Measurements from ENCODE around the gene FGF4.

- TF ChIP-seq BHLHE40 (IDR thresholded peaks at IDR 0.05; ENCODE audit: borderline replicate concordance) (no peak), PKNOX1 (IDR thresholded peaks at IDR 0.05) (no peak), FOXA1 (IDR thresholded peaks at IDR 0.05) (no peak), CTBP1 (IDR thresholded peaks at IDR 0.05; ENCODE audit: borderline replicate concordance) (no peak), SUZ12 (IDR thresholded peaks at IDR 0.05) (no peak), NFRKB (IDR thresholded peaks at IDR 0.05) (no peak), ELF4 (IDR thresholded peaks at IDR 0.05) (no peak), ARNT (IDR thresholded peaks at IDR 0.05) (no peak)
Measured at GRCh38 chr11:69813839-69814238, 38.7 kb upstream of the FGF4 start.

Data from HEK293T (cell line).